Measurements from ENCODE around the gene PTCH2.

Gene PTCH2

DNA sequence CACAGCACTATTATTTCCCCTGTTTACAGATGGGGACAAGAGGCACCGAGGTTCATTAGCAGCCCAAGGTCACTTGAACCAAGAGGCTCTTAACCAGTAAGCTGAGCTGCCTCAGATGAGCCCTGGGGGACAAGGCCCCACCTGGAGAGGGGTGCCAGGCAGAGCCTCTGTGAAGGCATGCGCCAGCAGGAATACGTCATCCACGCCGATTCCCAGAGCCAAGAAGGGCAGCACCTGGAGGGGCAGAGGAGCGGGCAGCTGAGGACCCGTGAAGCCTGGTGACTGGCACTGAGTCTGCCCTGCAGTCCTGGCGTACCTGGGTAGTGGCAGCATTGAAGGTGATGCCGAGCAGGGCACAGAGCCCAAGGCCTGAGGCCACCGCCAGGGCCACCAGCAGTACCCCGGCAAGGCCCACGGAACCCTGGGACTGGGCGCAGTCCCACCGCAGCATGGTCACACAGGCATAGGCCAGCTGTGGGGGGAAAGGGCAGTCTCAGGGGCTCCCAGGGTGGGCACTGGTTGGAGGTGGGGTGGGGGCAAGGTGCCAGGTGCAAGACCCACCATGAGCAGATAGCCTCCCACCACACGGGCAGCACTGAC, 14.1 kb downstream of the PTCH2 start:
- Histone ChIP-seq H3K4me1 (ENCODE audit: control insufficient read depth, insufficient read depth, low read length) (peaks cover 11% of the 10 kb centered on the region), H3K4me3 (ENCODE audit: low read depth, low read length) (no peak overlapping the region), H3K36me3 (ENCODE audit: control insufficient read depth in 2 of 2, insufficient read depth in 1 of 2, low read length in 2 of 2) (peaks cover 0 to 32% of the 10 kb centered on the region in 2 experiments; a peak in 1 of 3 replicates), H3K9me3 (ENCODE audit: control insufficient read depth, insufficient read depth, low read depth, low read length) (no peaks in the 10 kb centered on the region), H3K27ac (ENCODE audit: extremely low read depth, low read depth, low read length) (no peak overlapping the region)
- ChIA-PET POLR2A (no interaction called here), CTCF (interaction anchor here (0.6 kb wide), 1 partner anchor 122 kb away, joined by 3 read pairs; no protein-coding TSS in a partner anchor)
- TF ChIP-seq RBAK (tag by site-specific recombination; IDR thresholded peaks at IDR 0.05) (no peak), ZNF555 (tag by site-specific recombination; conservative IDR thresholded peaks at IDR 0.05) (no peak), ZNF391 (tag by site-specific recombination; IDR thresholded peaks at IDR 0.05; ENCODE audit: borderline replicate concordance, low read depth) (no peak), ZBTB17 (tag by site-specific recombination; IDR thresholded peaks at IDR 0.05) (no peak), KLF9 (tag by site-specific recombination; IDR thresholded peaks at IDR 0.05; ENCODE audit: low read depth) (no peak)
- TF ChIP-seq, protein P1, sequence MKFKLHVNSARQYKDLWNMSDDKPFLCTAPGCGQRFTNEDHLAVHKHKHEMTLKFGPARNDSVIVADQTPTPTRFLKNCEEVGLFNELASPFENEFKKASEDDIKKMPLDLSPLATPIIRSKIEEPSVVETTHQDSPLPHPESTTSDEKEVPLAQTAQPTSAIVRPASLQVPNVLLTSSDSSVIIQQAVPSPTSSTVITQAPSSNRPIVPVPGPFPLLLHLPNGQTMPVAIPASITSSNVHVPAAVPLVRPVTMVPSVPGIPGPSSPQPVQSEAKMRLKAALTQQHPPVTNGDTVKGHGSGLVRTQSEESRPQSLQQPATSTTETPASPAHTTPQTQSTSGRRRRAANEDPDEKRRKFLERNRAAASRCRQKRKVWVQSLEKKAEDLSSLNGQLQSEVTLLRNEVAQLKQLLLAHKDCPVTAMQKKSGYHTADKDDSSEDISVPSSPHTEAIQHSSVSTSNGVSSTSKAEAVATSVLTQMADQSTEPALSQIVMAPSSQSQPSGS (tag by site-specific recombination; IDR thresholded peaks at IDR 0.05; ENCODE audit: low read depth): no peak

DNA sequence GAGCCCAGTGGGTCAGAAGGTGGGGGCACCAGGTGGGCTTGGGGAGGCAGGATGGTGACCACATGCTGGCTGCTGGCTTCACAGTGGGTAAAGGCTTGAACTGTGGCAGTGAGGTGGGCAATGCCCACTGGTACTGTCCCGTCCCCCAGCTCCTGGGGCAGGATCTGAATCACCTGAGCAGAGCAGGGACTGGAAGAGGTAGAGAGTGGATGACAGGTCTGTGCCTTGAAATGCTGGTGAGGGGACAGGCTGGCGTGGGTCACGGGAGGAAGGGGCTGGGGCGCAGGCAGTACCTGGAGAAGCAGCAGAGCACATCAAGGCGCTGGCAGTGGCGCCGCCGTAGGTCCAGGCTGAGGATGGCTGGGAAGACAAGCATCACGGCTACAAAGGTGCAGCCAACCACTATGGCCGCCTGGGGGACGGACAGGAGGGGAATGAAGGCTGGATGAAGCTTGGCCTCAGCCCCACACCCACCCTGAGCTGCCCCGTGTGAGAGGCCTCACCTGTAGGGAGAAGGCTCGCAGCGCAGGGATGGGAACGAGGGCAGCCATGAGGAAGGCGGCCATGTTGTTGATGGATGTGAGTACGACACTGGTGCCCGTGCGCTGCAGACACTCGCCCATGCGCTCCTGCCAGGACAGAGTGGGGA, 14.9 kb downstream of the PTCH2 start:
- Histone ChIP-seq H3K9me3 (ENCODE audit: control insufficient read depth, insufficient read depth, low read depth, low read length) (no peaks in the 10 kb centered on the region), H3K36me3 (ENCODE audit: control insufficient read depth in 2 of 2, insufficient read depth in 1 of 2, low read length in 2 of 2) (peaks cover 0 to 32% of the 10 kb centered on the region in 2 experiments; a peak in 1 of 3 replicates), H3K4me1 (ENCODE audit: control insufficient read depth, insufficient read depth, low read length) (peaks cover 11% of the 10 kb centered on the region), H3K27ac (ENCODE audit: extremely low read depth, low read depth, low read length) (no peak overlapping the region), H3K4me3 (ENCODE audit: low read depth, low read length) (no peak overlapping the region)
- ChIA-PET CTCF (interaction anchor here (0.9 kb wide), 1 partner anchor 36 kb away, joined by 5 read pairs; no protein-coding TSS in a partner anchor), POLR2A (interaction anchor here (1.4 kb wide), 1 partner anchor 15 kb away, joined by 3 read pairs; the partner anchor contains the start of gene PTCH2)
- TF ChIP-seq SP7 (tag by site-specific recombination; IDR thresholded peaks at IDR 0.05): no peak
- no peak for TF ChIP-seq OVOL3 (tag by site-specific recombination; IDR thresholded peaks at IDR 0.05)
- TF ChIP-seq ZNF473 (tag by site-specific recombination; IDR thresholded peaks at IDR 0.05): no peak
- TF ChIP-seq ZNF555 (tag by site-specific recombination; conservative IDR thresholded peaks at IDR 0.05): no peak
- no peak for TF ChIP-seq YY1 (tag by site-specific recombination; IDR thresholded peaks at IDR 0.05)
- no peak for TF ChIP-seq ZNF404 (tag by site-specific recombination; IDR thresholded peaks at IDR 0.05)
- TF ChIP-seq ZNF146 (tag by site-specific recombination; IDR thresholded peaks at IDR 0.05): no peak

DNA sequence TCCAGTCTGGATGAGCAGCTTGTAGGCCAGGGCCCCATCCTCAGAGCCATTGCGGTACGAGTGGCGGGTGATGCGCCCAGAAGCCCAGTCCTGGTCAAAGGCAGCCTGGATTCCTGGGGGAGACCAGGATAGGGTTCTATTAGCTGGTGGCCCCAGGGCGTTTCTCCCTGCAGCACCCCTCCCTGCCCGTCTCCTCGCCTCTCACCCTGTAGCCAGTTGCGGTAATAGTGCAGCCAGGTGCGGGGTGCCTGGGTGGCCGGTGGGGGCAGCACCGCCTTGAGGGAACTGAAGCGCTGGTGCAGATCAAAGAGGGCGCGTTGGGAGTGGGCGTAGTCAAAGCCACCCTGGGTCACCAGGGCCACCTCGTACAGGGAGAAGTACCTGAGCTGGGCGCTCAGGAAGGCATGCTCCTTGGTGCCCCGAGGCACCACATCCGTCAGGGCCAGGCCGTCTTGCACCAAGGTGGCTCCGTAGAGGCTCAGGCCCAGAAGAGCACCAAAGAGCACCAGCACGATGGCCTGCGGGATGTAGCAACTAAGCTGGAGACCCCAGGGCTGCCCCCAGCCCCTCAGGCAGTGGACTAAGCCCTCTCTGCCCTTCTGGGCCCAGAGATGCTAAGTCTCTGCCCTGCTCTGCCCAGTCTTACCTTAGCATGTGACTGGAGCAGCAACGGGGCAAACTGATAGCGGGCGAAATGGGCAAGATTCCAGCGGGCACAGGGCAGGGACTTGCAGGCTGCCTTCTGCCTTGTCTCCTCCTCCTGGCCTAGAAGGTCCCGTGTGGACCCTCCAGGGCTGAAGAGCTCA, 15.7 kb downstream of the PTCH2 start:
- peaks cover 0 to 32% of the 10 kb centered on the region in 2 experiments; a peak in 1 of 3 replicates for H3K36me3 ChIP-seq (ENCODE audit: control insufficient read depth in 2 of 2, insufficient read depth in 1 of 2, low read length in 2 of 2)
- POLR2A ChIA-PET: interaction anchor here (1.4 kb wide), 1 partner anchor 15 kb away, joined by 3 read pairs; the partner anchor contains the start of gene PTCH2
- no peak overlapping the region for H3K4me3 ChIP-seq (ENCODE audit: low read depth, low read length)
- no peaks in the 10 kb centered on the region for H3K9me3 ChIP-seq (ENCODE audit: control insufficient read depth, insufficient read depth, low read depth, low read length)
- CTCF ChIA-PET: interaction anchor here (0.9 to 2.5 kb wide), 3 partner anchors 8 to 36 kb away, joined by 4 to 6 read pairs (median 5); partner anchors contain the start of gene PLK3
- H3K4me1 ChIP-seq (ENCODE audit: control insufficient read depth, insufficient read depth, low read length): peaks cover 11% of the 10 kb centered on the region
- H3K27ac ChIP-seq (ENCODE audit: extremely low read depth, low read depth, low read length): no peak overlapping the region
- TF ChIP-seq, protein P2, sequence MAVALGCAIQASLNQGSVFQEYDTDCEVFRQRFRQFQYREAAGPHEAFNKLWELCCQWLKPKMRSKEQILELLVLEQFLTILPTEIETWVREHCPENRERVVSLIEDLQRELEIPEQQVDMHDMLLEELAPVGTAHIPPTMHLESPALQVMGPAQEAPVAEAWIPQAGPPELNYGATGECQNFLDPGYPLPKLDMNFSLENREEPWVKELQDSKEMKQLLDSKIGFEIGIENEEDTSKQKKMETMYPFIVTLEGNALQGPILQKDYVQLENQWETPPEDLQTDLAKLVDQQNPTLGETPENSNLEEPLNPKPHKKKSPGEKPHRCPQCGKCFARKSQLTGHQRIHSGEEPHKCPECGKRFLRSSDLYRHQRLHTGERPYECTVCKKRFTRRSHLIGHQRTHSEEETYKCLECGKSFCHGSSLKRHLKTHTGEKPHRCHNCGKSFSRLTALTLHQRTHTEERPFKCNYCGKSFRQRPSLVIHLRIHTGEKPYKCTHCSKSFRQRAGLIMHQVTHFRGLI (tag by site-specific recombination; IDR thresholded peaks at IDR 0.05): no peak
- TF ChIP-seq, protein P3, sequence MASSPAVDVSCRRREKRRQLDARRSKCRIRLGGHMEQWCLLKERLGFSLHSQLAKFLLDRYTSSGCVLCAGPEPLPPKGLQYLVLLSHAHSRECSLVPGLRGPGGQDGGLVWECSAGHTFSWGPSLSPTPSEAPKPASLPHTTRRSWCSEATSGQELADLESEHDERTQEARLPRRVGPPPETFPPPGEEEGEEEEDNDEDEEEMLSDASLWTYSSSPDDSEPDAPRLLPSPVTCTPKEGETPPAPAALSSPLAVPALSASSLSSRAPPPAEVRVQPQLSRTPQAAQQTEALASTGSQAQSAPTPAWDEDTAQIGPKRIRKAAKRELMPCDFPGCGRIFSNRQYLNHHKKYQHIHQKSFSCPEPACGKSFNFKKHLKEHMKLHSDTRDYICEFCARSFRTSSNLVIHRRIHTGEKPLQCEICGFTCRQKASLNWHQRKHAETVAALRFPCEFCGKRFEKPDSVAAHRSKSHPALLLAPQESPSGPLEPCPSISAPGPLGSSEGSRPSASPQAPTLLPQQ (tag by site-specific recombination; IDR thresholded peaks at IDR 0.05): no peak
- TF ChIP-seq, protein P4, sequence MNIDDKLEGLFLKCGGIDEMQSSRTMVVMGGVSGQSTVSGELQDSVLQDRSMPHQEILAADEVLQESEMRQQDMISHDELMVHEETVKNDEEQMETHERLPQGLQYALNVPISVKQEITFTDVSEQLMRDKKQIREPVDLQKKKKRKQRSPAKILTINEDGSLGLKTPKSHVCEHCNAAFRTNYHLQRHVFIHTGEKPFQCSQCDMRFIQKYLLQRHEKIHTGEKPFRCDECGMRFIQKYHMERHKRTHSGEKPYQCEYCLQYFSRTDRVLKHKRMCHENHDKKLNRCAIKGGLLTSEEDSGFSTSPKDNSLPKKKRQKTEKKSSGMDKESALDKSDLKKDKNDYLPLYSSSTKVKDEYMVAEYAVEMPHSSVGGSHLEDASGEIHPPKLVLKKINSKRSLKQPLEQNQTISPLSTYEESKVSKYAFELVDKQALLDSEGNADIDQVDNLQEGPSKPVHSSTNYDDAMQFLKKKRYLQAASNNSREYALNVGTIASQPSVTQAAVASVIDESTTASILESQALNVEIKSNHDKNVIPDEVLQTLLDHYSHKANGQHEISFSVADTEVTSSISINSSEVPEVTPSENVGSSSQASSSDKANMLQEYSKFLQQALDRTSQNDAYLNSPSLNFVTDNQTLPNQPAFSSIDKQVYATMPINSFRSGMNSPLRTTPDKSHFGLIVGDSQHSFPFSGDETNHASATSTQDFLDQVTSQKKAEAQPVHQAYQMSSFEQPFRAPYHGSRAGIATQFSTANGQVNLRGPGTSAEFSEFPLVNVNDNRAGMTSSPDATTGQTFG (tag by site-specific recombination; IDR thresholded peaks at IDR 0.05; ENCODE audit: borderline replicate concordance): no peak
- TF ChIP-seq ZNF350 (tag by site-specific recombination; IDR thresholded peaks at IDR 0.05) (no peak), IKZF3 (tag by site-specific recombination; IDR thresholded peaks at IDR 0.05) (no peak), ZNF792 (tag by site-specific recombination; IDR thresholded peaks at IDR 0.05) (no peak), ZNF473 (tag by site-specific recombination; IDR thresholded peaks at IDR 0.05) (no peak), FEZF1 (tag by site-specific recombination; IDR thresholded peaks at IDR 0.05) (no peak), ZNF274 (IDR thresholded peaks at IDR 0.05; ENCODE audit: low read length) (no peak), ZNF274 (tag by site-specific recombination; IDR thresholded peaks at IDR 0.05; ENCODE audit: borderline replicate concordance) (no peak), ZNF202 (tag by site-specific recombination; IDR thresholded peaks at IDR 0.05; ENCODE audit: borderline replicate concordance) (no peak)

All from HEK293 (cell line).